A549 (cell line): ENCODE results near the gene KRTAP17-1.

Experiments used
- HDAC2 ChIP-seq: fragments of 200-600 bp; sonication (generic); IDR thresholded peaks from 2 replicates; pipeline ENCODE4 v1.6.1; 2016
- POLR2A ChIP-seq: IDR thresholded peaks from 2 replicates; pipeline ENCODE4 v1.6.1; 2012; ENCODE audit warnings: mild to moderate bottlenecking, low read length
- TF ChIP-seq, protein P1 (sequence below): fragments of >200 bp; sonication (Bioruptor Twin); formaldehyde crosslinking; IDR thresholded peaks from 3 replicates; pipeline ENCODE4 v1.5.1; 2016

DNA sequence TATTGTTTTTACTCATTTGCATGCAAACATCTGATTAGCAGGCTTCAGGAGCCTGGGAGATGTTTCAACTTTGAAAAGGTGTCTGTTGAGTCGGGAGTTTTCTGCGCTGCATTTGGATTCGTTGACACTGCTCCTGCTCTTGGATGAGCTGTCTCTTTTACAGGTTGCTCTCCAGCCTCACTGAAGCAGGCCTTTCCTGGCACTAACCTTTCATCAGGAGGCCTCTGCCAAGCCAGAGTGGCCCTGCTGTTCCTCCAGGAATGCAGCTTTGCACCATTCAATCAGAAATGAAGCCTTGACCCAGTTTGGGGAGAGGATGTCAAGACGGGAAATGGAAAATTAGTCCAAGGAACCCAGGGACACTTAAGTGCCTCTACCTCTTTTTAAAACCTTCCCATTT, 12.5 kb downstream of the KRTAP17-1 start:
- TF ChIP-seq POLR2A (no peak), HDAC2 (no peak)
- TF ChIP-seq, protein P1, sequence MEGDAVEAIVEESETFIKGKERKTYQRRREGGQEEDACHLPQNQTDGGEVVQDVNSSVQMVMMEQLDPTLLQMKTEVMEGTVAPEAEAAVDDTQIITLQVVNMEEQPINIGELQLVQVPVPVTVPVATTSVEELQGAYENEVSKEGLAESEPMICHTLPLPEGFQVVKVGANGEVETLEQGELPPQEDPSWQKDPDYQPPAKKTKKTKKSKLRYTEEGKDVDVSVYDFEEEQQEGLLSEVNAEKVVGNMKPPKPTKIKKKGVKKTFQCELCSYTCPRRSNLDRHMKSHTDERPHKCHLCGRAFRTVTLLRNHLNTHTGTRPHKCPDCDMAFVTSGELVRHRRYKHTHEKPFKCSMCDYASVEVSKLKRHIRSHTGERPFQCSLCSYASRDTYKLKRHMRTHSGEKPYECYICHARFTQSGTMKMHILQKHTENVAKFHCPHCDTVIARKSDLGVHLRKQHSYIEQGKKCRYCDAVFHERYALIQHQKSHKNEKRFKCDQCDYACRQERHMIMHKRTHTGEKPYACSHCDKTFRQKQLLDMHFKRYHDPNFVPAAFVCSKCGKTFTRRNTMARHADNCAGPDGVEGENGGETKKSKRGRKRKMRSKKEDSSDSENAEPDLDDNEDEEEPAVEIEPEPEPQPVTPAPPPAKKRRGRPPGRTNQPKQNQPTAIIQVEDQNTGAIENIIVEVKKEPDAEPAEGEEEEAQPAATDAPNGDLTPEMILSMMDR: no peak
